PFSK-1 (cell line): ENCODE results near the gene TOX2.

ENCODE experiments used
- POLR2AphosphoS5 ChIP-seq: IDR thresholded peaks from 2 replicates; pipeline ENCODE4 v1.6.1; 2012; ENCODE audit warnings: low read depth, mild to moderate bottlenecking, control low read depth, low read length, moderate library complexity
- TAF1 ChIP-seq: IDR thresholded peaks from 2 replicates; pipeline ENCODE4 v1.6.1; 2012; ENCODE audit warnings: low read length, control low read depth, borderline replicate concordance; ENCODE audit not compliant: insufficient read depth
- TF ChIP-seq, protein P1 (sequence below), 2 experiments: IDR thresholded peaks; 2 replicates each; pipeline versions ENCODE4 v1.6.1 to v1.8.0; 2011 to 2012; ENCODE audit warnings: low read depth in 2 of 2, low read length in 2 of 2, control low read depth in 1 of 2, inconsistent platforms in 1 of 2, mild to moderate bottlenecking in 1 of 2, moderate library complexity in 1 of 2; ENCODE audit not compliant: insufficient read depth in 1 of 2

DNA sequence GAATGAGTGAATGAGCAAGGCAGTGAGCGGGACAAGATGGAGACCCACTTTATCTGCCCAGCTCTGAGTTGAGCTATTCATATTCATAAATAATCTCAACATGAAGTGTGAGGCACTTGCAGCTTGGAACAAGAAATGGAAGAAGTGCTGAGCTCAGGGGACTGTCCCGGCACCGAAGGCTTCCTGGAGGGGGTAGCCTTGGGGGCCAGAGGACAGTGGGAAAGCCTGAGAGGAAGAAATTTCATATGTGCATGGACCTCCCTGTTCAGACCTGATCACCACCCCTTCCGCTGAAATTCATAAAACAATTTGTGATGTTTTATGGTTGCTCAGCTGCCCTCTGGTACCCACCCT, 103.2 kb downstream of the TOX2 start:
- TF ChIP-seq, protein P1, sequence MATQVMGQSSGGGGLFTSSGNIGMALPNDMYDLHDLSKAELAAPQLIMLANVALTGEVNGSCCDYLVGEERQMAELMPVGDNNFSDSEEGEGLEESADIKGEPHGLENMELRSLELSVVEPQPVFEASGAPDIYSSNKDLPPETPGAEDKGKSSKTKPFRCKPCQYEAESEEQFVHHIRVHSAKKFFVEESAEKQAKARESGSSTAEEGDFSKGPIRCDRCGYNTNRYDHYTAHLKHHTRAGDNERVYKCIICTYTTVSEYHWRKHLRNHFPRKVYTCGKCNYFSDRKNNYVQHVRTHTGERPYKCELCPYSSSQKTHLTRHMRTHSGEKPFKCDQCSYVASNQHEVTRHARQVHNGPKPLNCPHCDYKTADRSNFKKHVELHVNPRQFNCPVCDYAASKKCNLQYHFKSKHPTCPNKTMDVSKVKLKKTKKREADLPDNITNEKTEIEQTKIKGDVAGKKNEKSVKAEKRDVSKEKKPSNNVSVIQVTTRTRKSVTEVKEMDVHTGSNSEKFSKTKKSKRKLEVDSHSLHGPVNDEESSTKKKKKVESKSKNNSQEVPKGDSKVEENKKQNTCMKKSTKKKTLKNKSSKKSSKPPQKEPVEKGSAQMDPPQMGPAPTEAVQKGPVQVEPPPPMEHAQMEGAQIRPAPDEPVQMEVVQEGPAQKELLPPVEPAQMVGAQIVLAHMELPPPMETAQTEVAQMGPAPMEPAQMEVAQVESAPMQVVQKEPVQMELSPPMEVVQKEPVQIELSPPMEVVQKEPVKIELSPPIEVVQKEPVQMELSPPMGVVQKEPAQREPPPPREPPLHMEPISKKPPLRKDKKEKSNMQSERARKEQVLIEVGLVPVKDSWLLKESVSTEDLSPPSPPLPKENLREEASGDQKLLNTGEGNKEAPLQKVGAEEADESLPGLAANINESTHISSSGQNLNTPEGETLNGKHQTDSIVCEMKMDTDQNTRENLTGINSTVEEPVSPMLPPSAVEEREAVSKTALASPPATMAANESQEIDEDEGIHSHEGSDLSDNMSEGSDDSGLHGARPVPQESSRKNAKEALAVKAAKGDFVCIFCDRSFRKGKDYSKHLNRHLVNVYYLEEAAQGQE (IDR thresholded peaks at IDR 0.05; ENCODE audit: insufficient read depth in 1 of 2, low read depth in 2 of 2, low read length in 2 of 2) = no peak
- TF ChIP-seq TAF1 (no peak), POLR2AphosphoS5 (no peak)
